Measurements from ENCODE around the gene TMEM63C. TPM values are rescaled to one million over a fixed set of nuclear protein-coding genes. Genes with fewer than 3 reads are reported as not detected.

Gene TMEM63C
- polyA plus RNA-seq, 1 donor from 2014 or later: 11.1 TPM

GRCh38 chr14:77273796-77274195 lies 92.2 kb downstream of the TMEM63C start:
- Histone ChIP-seq H3K9me3 (ENCODE audit: low read length) (no peaks in the 10 kb centered on the region), H3K4me2 (ENCODE audit: low read length) (no peak overlapping the region), H3K27ac (ENCODE audit: low read length) (no peak overlapping the region), H3K4me3 (ENCODE audit: low read length) (no peak overlapping the region), H3K9ac (ENCODE audit: low read length) (no peak overlapping the region), H2AFZ (ENCODE audit: low read depth, low read length) (no peak overlapping the region), H3F3A (ENCODE audit: insufficient read depth, low read length, poor library complexity, severe bottlenecking) (no peaks in the 10 kb centered on the region), H3K79me2 (replicated peaks; ENCODE audit: insufficient read depth, low read length) (no peaks in the 10 kb centered on the region), H4K20me1 (ENCODE audit: insufficient read depth) (no peaks in the 10 kb centered on the region), H3K27me3 (ENCODE audit: insufficient read depth, low read depth, low read length) (peaks cover 37% of the 10 kb centered on the region), H3K9me2 (ENCODE audit: insufficient read depth, low read length) (no peaks in the 10 kb centered on the region), H3K36me3 (ENCODE audit: insufficient read depth, low read length) (no peaks in the 10 kb centered on the region)
- no peak for TF ChIP-seq CTCF (IDR thresholded peaks at IDR 0.05; ENCODE audit: poor library complexity, severe bottlenecking)
- TF ChIP-seq REST (IDR thresholded peaks at IDR 0.05; ENCODE audit: borderline replicate concordance): no peak

GRCh38 chr14:77275041-77275580 lies 93.5 kb downstream of the TMEM63C start:
- Histone ChIP-seq H3K36me3 (ENCODE audit: insufficient read depth, low read length) (no peaks in the 10 kb centered on the region), H3K27ac (ENCODE audit: low read length) (peak overlapping the region; percentile 67), H3K4me3 (ENCODE audit: low read length) (peak overlapping the region; percentile 23), H3K9me2 (ENCODE audit: insufficient read depth, low read length) (no peaks in the 10 kb centered on the region), H3K9ac (ENCODE audit: low read length) (peak overlapping the region; percentile 32), H3K9me3 (ENCODE audit: low read length) (no peaks in the 10 kb centered on the region), H3K4me2 (ENCODE audit: low read length) (no peak overlapping the region), H3K79me2 (replicated peaks; ENCODE audit: insufficient read depth, low read length) (no peaks in the 10 kb centered on the region), H3K27me3 (ENCODE audit: insufficient read depth, low read depth, low read length) (peaks cover 25% of the 10 kb centered on the region), H4K20me1 (ENCODE audit: insufficient read depth) (no peaks in the 10 kb centered on the region), H2AFZ (ENCODE audit: low read depth, low read length) (no peak overlapping the region), H3F3A (ENCODE audit: insufficient read depth, low read length, poor library complexity, severe bottlenecking) (no peaks in the 10 kb centered on the region)
- TF ChIP-seq EZH2 (IDR thresholded peaks at IDR 0.05; ENCODE audit: borderline replicate concordance, insufficient read depth, low read length, poor library complexity, severe bottlenecking) (no peak), TAF1 (IDR thresholded peaks at IDR 0.05; ENCODE audit: low read depth) (no peak), REST (IDR thresholded peaks at IDR 0.05; ENCODE audit: borderline replicate concordance) (no peak), SMC3 (conservative IDR thresholded peaks at IDR 0.05; ENCODE audit: poor library complexity) (no peak), POLR2AphosphoS5 (IDR thresholded peaks at IDR 0.05) (no peak), MXI1 (conservative IDR thresholded peaks at IDR 0.05; ENCODE audit: poor library complexity, severe bottlenecking) (no peak), EP300 (conservative IDR thresholded peaks at IDR 0.05; ENCODE audit: poor library complexity, severe bottlenecking) (no peak), RAD21 (conservative IDR thresholded peaks at IDR 0.05) (no peak), CTCF (IDR thresholded peaks at IDR 0.05; ENCODE audit: poor library complexity, severe bottlenecking) (no peak)

Measured in neural cell (in vitro differentiated cells).